ENCODE measurements around the gene OR10H1. TPM values are rescaled to one million over a fixed set of nuclear protein-coding genes. Genes with fewer than 3 reads are reported as not detected.
"Not testable (repeated sequence)": the region's sequence is repeated elsewhere in the genome, so short reads cannot be mapped to it uniquely, and the experiment has no call there.

OR10H1 gene
- total RNA-seq, 1 donor from 2014 or later, result not detected

GRCh38 chr19:15859187-15859586 lies 43.7 kb upstream of the OR10H1 start:
- no peak overlapping the region for H3K27ac Mint-ChIP-seq (ENCODE audit: unreplicated experiment)
- H3K4me3 Mint-ChIP-seq (ENCODE audit: unreplicated experiment), result no peak overlapping the region
- H3K9me3 Mint-ChIP-seq (ENCODE audit: unreplicated experiment), result peaks cover 4% of the 10 kb centered on the region
- no peak for TF ChIP-seq CTCF (IDR thresholded peaks at IDR 0.05)
- no peaks in the 10 kb centered on the region for H3K4me1 Mint-ChIP-seq (ENCODE audit: unreplicated experiment)
- H3K36me3 Mint-ChIP-seq (ENCODE audit: unreplicated experiment), result no peaks in the 10 kb centered on the region
- no peak for DNase-seq (ENCODE audit: extremely low spot score, unreplicated experiment)
- no peaks in the 10 kb centered on the region for H3K27me3 Mint-ChIP-seq (ENCODE audit: unreplicated experiment)

- H3K36me3 Mint-ChIP-seq (ENCODE audit: unreplicated experiment), result no peaks in the 10 kb centered on the region
- H3K4me3 Mint-ChIP-seq (ENCODE audit: unreplicated experiment), result no peak overlapping the region
- H3K27me3 Mint-ChIP-seq (ENCODE audit: unreplicated experiment), result no peaks in the 10 kb centered on the region
- no peaks in the 10 kb centered on the region for H3K4me1 Mint-ChIP-seq (ENCODE audit: unreplicated experiment)
- DNase-seq (ENCODE audit: extremely low spot score, unreplicated experiment), result no peak
- no peak for TF ChIP-seq CTCF (IDR thresholded peaks at IDR 0.05)
- peaks cover 18% of the 10 kb centered on the region for H3K9me3 Mint-ChIP-seq (ENCODE audit: unreplicated experiment)
- no peak overlapping the region for H3K27ac Mint-ChIP-seq (ENCODE audit: unreplicated experiment)
Measured at GRCh38 chr19:15850385-15850784, 34.9 kb upstream of the OR10H1 start.

- no peak for TF ChIP-seq CTCF (IDR thresholded peaks at IDR 0.05)
- H3K27me3 Mint-ChIP-seq (ENCODE audit: unreplicated experiment), result no peaks in the 10 kb centered on the region
- no peaks in the 10 kb centered on the region for H3K36me3 Mint-ChIP-seq (ENCODE audit: unreplicated experiment)
- no peaks in the 10 kb centered on the region for H3K4me1 Mint-ChIP-seq (ENCODE audit: unreplicated experiment)
- H3K4me3 Mint-ChIP-seq (ENCODE audit: unreplicated experiment), result no peak overlapping the region
- DNase-seq (ENCODE audit: extremely low spot score, unreplicated experiment), result no peak
- peaks cover 23% of the 10 kb centered on the region for H3K9me3 Mint-ChIP-seq (ENCODE audit: unreplicated experiment)
- H3K27ac Mint-ChIP-seq (ENCODE audit: unreplicated experiment), result no peak overlapping the region
Measured at GRCh38 chr19:15846923-15847322, 31.5 kb upstream of the OR10H1 start.

- not testable (repeated sequence) for DNase-seq (ENCODE audit: extremely low spot score, unreplicated experiment); H3K36me3 Mint-ChIP-seq (ENCODE audit: unreplicated experiment); H3K27me3 Mint-ChIP-seq (ENCODE audit: unreplicated experiment); H3K27ac Mint-ChIP-seq (ENCODE audit: unreplicated experiment); H3K4me3 Mint-ChIP-seq (ENCODE audit: unreplicated experiment); H3K4me1 Mint-ChIP-seq (ENCODE audit: unreplicated experiment)
- H3K9me3 Mint-ChIP-seq (ENCODE audit: unreplicated experiment), result peaks cover 23% of the 10 kb centered on the region
Measured at GRCh38 chr19:15843894-15844222, 28.4 kb upstream of the OR10H1 start.

GRCh38 chr19:15843203-15843893 lies 27.9 kb upstream of the OR10H1 start:
- no peak for DNase-seq (ENCODE audit: extremely low spot score, unreplicated experiment)
- H3K9me3 Mint-ChIP-seq (ENCODE audit: unreplicated experiment), result peaks cover 23% of the 10 kb centered on the region
- TF ChIP-seq CTCF (IDR thresholded peaks at IDR 0.05), result no peak
- no peak overlapping the region for H3K4me3 Mint-ChIP-seq (ENCODE audit: unreplicated experiment)
- H3K27ac Mint-ChIP-seq (ENCODE audit: unreplicated experiment), result no peak overlapping the region
- no peaks in the 10 kb centered on the region for H3K4me1 Mint-ChIP-seq (ENCODE audit: unreplicated experiment)
- H3K27me3 Mint-ChIP-seq (ENCODE audit: unreplicated experiment), result no peaks in the 10 kb centered on the region
- H3K36me3 Mint-ChIP-seq (ENCODE audit: unreplicated experiment), result no peaks in the 10 kb centered on the region

All from osteocyte (in vitro differentiated cells).